Hematopoietic multipotent progenitor cell treated with erythropoietin and hydrocortisone succinate and interleukin-3 and kit ligand, for 17 days (in vitro differentiated cells): ENCODE results near the gene GBE1.

Source experiments
- DNase-seq: peaks from one replicate; pipeline ENCODE4 v3.0.0-alpha.2; 2015; ENCODE audit warnings: low spot score

GBE1 gene

GRCh38 chr3:81468391-81468790, 293.1 kb downstream of the GBE1 start:
- no peak for DNase-seq

- no peak for DNase-seq
Observed at GRCh38 chr3:81466201-81466560, 295.3 kb downstream of the GBE1 start.

DNA sequence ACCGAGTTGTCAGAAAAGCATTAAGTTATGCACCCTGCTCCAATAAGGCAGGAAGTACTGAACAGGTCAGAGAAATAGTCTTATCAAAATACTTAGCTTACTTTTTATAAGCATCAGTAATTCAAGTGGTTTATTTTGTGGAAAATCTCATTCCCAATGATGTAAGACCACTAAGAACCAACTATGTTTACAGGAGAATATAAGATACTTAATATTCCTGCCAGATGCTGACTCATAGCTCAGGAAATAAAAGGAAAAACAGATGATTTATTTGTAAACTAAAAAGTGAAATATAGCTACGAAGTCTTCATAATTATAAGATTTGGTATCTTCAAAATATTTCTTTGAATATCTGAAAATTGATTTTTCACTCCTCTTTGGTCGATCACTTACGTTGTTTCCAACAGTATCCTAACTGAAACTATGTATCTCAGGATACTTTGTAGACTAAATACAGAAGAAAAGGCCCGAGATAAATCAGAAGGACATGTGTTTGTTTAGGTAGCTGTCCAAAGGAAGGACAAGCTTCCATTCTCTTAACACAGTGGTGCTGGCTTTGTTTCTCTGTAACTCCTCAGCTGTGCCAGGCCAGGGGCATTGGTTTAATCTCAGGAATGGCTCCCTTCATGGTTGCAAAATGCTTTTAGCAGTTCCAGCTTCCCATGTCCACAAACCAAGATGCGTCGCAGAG, 295.8 kb downstream of the GBE1 start:
- DNase-seq, result no peak

GRCh38 chr3:81463781-81464180, 297.7 kb downstream of the GBE1 start:
- DNase-seq, result no peak

DNA sequence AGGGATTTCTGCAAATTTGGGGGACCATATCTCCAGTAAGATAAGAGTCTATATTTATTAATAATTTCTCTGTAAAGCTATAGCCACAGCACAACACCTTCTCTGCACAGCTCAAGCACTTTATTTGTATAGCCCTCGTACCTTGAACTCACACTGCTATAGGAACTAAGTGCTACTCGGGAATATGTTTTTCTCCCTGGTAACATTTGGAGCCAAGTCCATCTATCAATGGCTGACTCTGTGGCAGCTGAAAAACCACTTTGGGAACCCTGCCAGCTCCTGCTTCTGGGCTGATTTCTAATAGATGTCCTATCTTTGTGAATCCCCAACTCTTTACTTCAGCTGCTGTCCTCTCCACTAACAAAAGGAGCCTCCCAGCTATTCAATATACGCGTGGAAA, 298.5 kb downstream of the GBE1 start:
- no peak for DNase-seq

- DNase-seq, result no peak
Observed at GRCh38 chr3:81459733-81460132, 301.7 kb downstream of the GBE1 start.

- no peak for DNase-seq
Observed at GRCh38 chr3:81452418-81452817, 309.0 kb downstream of the GBE1 start.

DNA sequence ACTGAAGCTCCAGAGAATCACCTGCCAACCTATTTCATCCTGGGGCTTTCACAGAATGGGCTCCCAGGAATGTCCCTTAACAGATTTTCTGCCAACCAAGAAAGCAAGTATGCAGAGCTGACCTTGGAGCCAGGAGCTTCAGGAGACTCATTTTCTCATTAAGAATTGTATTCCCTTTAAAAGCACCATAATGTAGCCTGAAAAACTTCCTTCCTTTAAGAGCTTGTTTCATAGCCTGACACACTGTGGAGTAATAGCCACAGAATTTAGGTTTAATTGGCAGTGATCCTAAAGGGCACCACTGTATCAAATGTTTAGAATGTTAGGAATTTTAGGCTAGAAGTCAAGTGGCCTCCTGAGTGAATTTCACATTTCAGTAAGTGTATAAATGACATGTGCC, 309.8 kb downstream of the GBE1 start:
- no peak for DNase-seq

DNA sequence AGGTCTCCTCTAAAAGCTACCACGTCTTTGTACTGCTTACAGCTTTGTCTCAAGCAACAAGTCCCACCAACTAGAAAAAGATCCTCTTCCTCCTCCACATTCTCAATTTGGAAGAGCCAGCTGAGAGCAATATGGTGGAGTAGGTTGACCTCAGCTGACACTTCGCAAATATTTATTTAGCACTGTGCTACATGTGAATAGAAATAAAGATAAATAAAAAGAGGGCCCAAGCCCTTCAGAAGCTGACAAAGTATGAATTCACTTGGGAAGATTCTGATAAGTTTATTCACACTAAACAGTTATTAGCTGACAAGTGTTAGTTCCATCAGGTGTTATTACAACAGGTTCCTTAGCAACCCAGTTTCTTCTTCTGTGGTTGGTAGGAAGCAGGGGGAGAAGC, 310.3 kb downstream of the GBE1 start:
- no peak for DNase-seq

DNA sequence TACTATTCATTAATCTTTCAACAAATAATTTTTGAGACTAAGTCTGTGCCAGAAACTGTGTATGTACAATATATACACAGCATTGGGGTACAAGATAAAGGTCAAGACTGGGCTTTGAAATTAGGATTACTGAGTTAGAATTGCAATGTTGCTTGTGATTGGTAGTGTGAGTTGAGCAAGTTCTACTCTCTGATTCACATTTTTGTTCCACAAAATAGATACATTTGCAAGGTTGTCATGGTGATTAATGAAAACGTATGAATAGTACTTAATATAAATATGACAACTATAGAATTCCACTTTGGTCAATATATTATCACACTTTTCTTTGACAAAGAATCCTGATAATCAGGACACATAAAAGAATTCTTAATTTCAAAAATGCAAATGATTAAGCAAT, 314.6 kb downstream of the GBE1 start:
- no peak for DNase-seq

GRCh38 chr3:81445712-81446111, 315.7 kb downstream of the GBE1 start:
- DNase-seq, result no peak

DNA sequence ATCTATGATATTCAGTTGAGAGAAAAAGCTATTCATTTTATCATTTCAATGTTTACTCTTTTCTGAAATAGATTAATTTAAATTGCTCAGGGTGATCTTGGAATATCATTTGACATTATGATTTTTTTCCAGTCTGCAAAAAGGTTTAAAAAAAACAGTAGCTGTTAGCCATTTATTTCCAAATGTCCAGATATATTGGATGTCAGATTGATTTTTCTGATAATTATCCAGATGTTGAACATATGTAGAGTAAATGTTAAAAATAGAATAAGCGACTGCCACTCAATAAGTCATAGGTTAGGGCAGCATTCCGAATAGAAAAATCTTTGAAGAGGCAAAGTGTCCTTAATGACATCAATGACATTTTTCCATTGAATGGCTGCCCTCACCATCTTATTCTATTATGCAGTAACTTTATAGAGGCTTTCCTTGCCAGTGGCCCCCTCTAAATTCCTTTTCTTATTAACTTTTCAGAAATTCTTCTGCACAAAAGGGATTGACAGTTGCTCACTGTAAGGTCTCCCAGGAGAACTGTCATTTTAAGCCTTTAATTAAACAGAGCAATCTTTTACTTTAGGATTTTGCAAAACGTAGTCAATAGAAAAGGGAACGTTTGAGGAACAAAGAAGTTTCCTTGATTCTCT, 316.5 kb downstream of the GBE1 start:
- no peak for DNase-seq

- no peak for DNase-seq
Observed at GRCh38 chr3:81443958-81444357, 317.5 kb downstream of the GBE1 start.

- DNase-seq, result no peak
Observed at GRCh38 chr3:81443457-81443782, 318.0 kb downstream of the GBE1 start.

DNA sequence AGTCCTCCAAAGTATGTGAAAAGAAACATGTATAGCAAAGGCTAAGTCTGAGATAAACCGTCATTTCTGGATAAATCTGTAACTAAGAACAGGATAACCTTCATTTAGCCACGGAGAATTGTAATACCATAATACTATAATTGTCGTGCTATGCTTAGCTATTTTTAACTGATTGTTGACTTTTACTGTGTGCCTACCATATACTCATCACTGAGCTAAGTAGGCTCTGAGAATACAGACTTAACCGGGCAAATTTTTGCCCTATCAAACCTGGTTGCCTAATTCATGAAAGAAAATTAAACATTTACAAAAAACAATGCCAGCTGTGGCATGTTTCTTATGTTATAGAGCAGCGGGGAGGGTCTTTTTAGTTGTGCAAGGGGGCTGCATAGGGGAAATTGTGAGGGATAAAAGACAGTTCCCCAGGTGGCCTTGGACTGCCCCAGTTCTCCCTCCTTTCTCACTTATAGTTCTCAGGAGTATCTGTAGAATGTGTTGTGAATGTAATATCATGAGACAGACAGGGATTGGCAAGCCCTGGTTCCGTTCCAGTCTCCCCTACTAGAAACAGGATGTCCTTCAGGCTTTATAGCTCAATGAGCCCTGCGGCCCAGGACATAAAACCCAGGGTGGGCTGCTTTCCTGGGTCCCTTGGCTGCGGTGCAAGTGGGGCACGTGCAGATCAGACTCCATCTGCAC, 318.5 kb downstream of the GBE1 start:
- no peak for DNase-seq

- DNase-seq, result no peak
Observed at GRCh38 chr3:81440661-81441060, 320.8 kb downstream of the GBE1 start.
